ENCODE results near the gene CDH13. TPM values are rescaled to one million over a fixed set of nuclear protein-coding genes. Genes with fewer than 3 reads are reported as not detected.

The CDH13 gene
- total and polyA plus RNA-seq, 2 experiments from 2014 or later: 2.9 to 4.8 TPM

GRCh38 chr16:82965808-82966207 lies 339.0 kb downstream of the CDH13 start:
- no peak for TF ChIP-seq CTCF (IDR thresholded peaks at IDR 0.05; ENCODE audit: low read depth, low read length)
- Histone ChIP-seq H3K27me3 (no peaks in the 10 kb centered on the region), H3K36me3 (no peaks in the 10 kb centered on the region), H3K4me3 (no peak overlapping the region), H3K4me1 (ENCODE audit: low read depth) (peaks cover 6% of the 10 kb centered on the region), H3K27ac (no peak overlapping the region), H3K9me3 (ENCODE audit: low read depth) (no peaks in the 10 kb centered on the region)
- no peak for DNase-seq (ENCODE audit: low read depth in 1 of 2, low spot score in 1 of 2)

GRCh38 chr16:82967424-82967823 lies 340.7 kb downstream of the CDH13 start:
- Histone ChIP-seq H3K27me3 (no peaks in the 10 kb centered on the region), H3K36me3 (no peaks in the 10 kb centered on the region), H3K27ac (no peak overlapping the region), H3K9me3 (ENCODE audit: low read depth) (no peaks in the 10 kb centered on the region), H3K4me1 (ENCODE audit: low read depth) (peaks cover 6% of the 10 kb centered on the region), H3K4me3 (no peak overlapping the region)
- DNase-seq (ENCODE audit: low read depth in 1 of 2, low spot score in 1 of 2): no peak
- no peak for TF ChIP-seq CTCF (IDR thresholded peaks at IDR 0.05; ENCODE audit: low read depth, low read length)

DNA sequence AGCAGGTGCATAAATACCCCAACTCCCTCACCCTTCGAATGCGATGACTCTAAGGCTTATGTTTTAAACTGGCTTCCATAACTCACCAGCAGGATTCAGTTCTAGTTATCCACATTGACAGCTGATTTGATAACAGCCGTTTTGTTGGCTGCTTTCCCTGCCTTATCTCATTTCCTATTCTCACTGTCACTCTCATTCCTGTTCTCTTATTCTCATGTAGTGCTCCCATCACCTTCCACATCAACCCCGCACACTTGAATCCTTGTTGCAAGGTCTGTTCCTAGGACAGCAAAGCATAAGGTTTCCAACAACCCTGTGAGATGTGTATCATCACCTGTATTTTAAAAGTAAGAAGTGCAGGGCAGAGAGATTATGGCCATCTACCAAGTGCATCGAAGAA lies 344.4 kb downstream of the CDH13 start:
- Histone ChIP-seq H3K27me3 (no peaks in the 10 kb centered on the region), H3K36me3 (no peaks in the 10 kb centered on the region), H3K9me3 (ENCODE audit: low read depth) (no peaks in the 10 kb centered on the region), H3K4me3 (no peak overlapping the region), H3K27ac (no peak overlapping the region), H3K4me1 (ENCODE audit: low read depth) (no peaks in the 10 kb centered on the region)
- TF ChIP-seq CTCF (IDR thresholded peaks at IDR 0.05; ENCODE audit: low read depth, low read length): no peak
- peak in 1 of 2 donors; percentile 0 for DNase-seq (ENCODE audit: low read depth in 1 of 2, low spot score in 1 of 2)

- H3K27ac ChIP-seq: no peak overlapping the region
- no peak overlapping the region for H3K4me3 ChIP-seq
- no peaks in the 10 kb centered on the region for H3K27me3 ChIP-seq
- no peaks in the 10 kb centered on the region for H3K4me1 ChIP-seq (ENCODE audit: low read depth)
- no peaks in the 10 kb centered on the region for H3K36me3 ChIP-seq
- no peaks in the 10 kb centered on the region for H3K9me3 ChIP-seq (ENCODE audit: low read depth)
- no peak for TF ChIP-seq CTCF (IDR thresholded peaks at IDR 0.05; ENCODE audit: low read depth, low read length)
- DNase-seq (ENCODE audit: low read depth in 1 of 2, low spot score in 1 of 2): no peak
Observed at GRCh38 chr16:82972331-82972919, 345.7 kb downstream of the CDH13 start.

GRCh38 chr16:82979406-82980111 lies 352.8 kb downstream of the CDH13 start:
- Histone ChIP-seq H3K27ac (no peak overlapping the region), H3K4me3 (no peak overlapping the region), H3K9me3 (ENCODE audit: low read depth) (no peaks in the 10 kb centered on the region), H3K36me3 (no peaks in the 10 kb centered on the region), H3K4me1 (ENCODE audit: low read depth) (no peaks in the 10 kb centered on the region), H3K27me3 (no peaks in the 10 kb centered on the region)
- no peak for DNase-seq (ENCODE audit: low read depth in 1 of 2, low spot score in 1 of 2)
- no peak for TF ChIP-seq CTCF (IDR thresholded peaks at IDR 0.05; ENCODE audit: low read depth, low read length)

All from cardiac muscle cell (in vitro differentiated cells and primary cell).